ENCODE results near the gene MMEL1. TPM values are rescaled to one million over a fixed set of nuclear protein-coding genes. Genes with fewer than 3 reads are reported as not detected.
"Not testable (repeated sequence)": the region's sequence is repeated elsewhere in the genome, so short reads cannot be mapped to it uniquely, and the experiment has no call there.

Gene MMEL1
- total RNA-seq, 1 donor from 2014 or later: 0.65 TPM

DNA sequence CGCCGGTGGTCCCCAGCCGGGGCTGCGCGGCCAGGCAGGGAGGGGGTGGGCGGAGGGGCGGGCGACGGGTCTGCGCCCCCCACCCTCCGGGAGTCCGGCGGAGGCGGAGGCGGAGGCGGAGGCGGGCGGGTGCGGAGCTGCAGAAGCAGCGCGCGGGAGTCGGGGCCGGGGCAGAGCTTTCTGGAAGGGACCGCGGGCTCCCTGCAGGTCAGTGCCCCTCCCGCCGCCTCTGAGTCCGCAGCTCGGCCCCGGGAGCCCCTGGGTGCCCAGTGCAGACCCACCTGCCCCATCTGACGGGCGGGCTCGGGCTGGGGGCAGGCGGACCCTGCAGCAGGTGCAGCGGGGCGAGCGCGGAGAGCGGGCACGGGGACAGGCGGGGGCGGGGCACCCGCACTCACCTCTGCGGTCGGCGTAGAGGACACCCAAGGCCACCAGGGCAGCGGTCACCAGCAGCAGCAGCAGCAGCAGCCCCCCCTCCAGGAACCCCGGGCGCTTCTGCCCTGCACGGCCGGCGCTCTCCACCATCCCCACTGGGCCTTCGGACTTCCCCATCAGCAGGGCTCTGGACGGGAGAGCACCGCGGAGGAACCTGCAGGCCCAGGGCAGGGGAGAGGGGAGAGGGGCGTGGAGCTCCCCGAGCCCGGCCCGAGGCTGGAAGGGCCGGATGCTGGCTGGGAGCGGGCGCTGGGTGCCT, 3.7 kb downstream of the MMEL1 start:
- DNase-seq (ENCODE audit: low read depth): no peak

- no peak for DNase-seq (ENCODE audit: low read depth)
These were observed 4.5 kb downstream of the MMEL1 start for GRCh38 chr1:2628191-2628932.

DNA sequence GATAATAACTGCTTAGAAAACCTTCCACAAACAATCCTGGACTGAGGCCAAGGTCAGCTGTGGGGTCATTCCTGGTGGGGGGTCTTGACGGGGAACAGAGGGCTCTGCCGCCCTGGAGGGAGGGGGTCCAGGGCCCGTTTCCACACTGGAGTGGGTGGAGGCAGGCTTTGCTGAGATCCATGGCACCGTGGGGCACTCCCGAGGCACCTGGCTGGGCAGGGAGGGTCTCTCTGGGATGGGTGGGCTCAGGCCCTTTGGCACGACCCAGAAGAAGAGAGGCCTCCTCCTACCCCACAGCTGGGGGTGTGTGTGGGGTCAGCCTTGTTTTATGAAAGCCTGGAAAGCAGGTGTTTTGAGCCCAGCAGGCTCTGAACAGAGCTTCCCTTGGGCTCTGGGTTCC, 5.1 kb downstream of the MMEL1 start:
- no peak for DNase-seq (ENCODE audit: low read depth)

DNA sequence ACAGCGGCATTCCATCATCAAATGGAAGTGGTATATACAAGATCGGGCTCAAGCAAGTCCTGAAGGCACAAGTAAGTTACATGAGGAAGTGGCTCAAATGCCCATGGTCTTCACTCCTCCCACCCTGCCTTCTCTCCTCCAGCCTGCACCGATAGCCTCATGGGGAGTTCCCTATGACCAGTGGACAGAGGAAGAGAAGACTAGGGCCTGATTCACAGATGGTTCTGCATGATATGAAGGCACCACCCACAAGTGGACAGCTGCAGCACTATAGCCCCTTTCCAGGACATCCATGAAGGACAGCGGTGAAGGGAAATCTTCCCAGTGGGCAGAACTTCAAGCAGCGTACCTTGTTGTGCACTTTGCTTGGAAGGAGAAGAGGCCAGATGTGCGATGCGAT, 7.1 kb downstream of the MMEL1 start:
- not testable (repeated sequence) for DNase-seq (ENCODE audit: low read depth)

- DNase-seq (ENCODE audit: low read depth): no peak
These were observed 7.5 kb downstream of the MMEL1 start for GRCh38 chr1:2625311-2625710.

GRCh38 chr1:2624735-2625300, 8.0 kb downstream of the MMEL1 start:
- DNase-seq (ENCODE audit: low read depth): no peak

DNA sequence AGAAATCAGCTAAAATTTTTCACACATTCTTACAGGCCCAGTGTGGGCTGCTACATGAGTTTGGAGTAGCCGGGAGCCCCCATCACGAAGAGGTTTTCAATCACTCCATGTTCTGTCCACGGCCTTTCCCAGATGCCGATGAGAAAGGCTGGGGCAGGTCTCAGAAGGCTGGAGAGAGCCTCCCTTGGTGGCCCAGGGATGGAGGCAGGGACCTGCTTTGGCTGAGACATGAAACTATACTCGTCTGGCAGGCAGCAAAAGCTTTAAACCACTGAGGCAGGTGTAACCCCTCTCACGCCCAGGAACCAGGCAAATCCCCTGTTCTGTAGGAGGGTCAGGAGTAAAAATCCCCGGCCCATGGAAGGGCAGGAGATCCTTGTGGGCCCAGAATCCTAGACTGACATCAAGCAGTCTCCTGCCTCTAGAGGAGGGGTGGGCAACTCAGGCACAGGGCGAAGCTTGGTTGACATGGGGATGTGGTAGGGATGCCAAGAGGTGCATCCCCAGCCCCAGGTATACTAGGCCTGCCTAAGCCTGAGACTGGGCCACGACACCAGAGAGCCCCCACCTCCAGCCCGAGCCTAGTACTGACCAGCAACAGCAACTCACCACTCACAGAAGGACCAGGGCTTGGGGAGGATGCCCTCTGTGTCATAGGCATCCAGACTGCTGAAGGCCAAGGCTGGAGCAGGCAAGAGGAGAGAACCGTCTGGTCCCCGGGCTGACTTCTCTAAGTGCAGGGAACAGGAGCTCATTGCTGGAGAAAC, 9.1 kb downstream of the MMEL1 start:
- DNase-seq (ENCODE audit: low read depth): no peak

GRCh38 chr1:2617971-2618470, 14.8 kb downstream of the MMEL1 start:
- DNase-seq (ENCODE audit: low read depth): no peak

- no peak for DNase-seq (ENCODE audit: low read depth)
These were observed 18.7 kb downstream of the MMEL1 start for GRCh38 chr1:2614145-2614544.

GRCh38 chr1:2612591-2613365, 20.0 kb downstream of the MMEL1 start:
- no peak for DNase-seq (ENCODE audit: low read depth)

DNA sequence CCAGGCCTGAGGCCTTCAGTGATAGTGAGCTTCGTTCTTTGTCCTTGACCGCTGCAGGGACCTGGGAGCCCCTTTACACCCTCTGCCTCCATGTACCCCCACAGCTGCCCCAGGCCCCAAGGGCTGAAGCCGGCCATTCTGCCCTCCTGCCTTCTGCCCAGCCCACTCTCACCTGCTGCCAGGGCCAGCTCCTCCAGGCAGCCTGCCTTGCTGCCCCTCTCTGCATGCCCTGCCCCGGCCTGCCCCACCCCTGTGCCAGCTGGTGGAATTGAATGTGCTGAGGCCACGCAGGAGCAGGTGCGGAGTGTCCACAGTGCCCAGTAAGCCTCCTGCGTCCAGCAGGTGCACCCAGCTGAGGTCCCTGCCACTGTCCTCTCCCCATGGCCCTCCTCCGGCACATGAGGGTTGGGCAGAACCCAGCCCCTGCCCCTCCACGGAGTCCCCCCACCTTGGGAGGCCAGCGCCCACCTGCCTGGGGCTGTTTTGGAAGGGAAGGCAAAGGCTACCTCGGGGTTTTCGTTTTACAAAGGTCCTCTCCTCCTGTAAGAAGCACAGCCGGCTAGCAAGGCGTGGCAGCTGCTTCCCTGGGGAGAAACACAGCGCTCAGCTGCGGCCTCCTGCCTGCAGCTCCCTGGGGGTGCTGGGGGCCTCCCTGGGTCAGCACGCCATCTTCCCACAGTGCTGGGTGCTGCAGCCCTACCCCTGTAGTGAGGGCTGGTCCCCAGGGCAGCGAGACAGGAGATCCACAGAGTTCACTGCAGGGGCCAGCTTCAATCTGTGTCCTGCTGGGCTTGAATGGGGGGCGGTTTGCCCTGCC, 21.0 kb downstream of the MMEL1 start:
- no peak for DNase-seq (ENCODE audit: low read depth)

- no peak for DNase-seq (ENCODE audit: low read depth)
These were observed 21.8 kb downstream of the MMEL1 start for GRCh38 chr1:2611031-2611501.

GRCh38 chr1:2610036-2610959, 22.5 kb downstream of the MMEL1 start:
- DNase-seq (ENCODE audit: low read depth): peak; percentile 16

- DNase-seq (ENCODE audit: low read depth): no peak
These were observed 23.3 kb downstream of the MMEL1 start for GRCh38 chr1:2609319-2610035.

DNA sequence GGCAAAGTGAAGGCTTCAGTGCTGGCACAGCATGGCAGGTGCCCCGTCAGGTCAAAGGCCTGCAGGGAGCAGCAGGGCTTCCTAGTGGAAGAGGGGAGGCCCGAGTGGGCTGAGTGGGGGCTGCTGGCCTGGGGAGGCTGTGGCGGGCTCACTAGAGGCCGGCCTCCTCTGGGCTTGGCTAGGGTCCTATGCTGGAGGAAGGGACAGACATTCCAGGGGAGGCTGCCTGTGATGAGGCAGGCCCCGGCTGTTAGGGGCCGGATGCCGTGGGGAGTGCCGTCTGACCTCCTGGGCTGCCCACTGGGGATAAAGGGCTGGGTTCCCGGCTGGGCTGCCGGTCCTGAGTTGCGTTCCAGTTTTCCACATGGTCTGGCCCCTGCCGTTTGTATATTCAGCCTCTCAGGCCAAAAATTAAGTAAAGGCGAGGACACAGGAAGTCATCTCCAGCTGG, 25.1 kb downstream of the MMEL1 start:
- no peak for DNase-seq (ENCODE audit: low read depth)

DNA sequence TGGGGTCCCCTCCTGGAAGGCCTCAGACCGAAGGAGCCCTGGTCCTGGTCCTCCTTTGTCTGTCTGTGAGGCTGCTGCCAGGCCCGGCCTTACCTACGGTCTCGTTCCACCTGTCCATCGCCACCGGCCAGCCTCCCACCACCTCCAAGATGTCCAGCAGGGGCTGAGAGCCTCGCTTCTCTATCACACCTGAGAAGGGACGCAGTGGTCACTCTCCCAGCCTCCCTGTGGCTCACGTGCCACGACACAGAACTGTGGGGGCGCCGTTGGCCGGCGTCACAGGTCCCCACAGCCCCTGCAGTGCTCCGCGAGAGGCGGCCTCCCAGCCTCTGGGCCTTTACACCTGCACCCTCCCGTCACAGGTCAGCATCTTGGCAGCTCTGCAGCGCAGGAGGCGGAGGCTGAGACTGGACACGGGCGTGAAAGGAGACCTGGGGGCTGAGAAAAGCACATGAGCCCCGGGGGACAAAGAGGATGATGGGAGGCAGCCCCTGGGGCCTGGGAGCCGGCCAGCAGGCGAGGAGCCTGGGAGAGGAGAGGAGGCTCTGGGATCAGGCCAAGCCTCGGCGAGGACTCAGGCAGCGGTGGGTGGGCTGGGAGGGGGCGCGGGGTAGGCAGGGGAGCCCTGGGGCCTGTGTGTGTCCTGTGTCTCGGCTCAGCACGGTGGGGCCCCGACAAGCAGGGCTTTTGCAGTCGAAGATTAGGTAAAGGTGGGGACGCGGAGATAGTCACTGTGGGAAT, 25.8 kb downstream of the MMEL1 start:
- DNase-seq (ENCODE audit: low read depth): no peak

- no peak for DNase-seq (ENCODE audit: low read depth)
These were observed 26.4 kb downstream of the MMEL1 start for GRCh38 chr1:2606396-2606880.
